ENCODE measurements around the gene POU3F3.

POU3F3 gene

DNA sequence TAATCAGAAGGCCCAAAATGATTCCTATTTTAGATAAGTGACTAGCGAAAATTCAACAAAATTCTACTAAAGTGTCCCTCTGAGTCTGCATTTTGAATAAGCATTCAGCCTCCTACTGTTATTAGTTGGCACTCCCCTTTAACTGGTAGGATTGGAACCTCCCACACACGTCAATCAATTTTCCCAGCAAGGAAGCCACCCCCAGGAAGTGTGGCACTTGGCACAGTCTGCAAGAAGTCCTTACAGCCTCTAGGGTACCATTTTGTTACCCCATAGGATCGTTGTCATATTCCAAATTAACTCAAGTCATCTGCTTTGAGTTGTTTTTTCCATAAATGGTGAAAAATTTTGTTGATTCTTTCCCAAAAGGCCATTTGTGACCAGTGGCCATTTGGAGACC lies 33.8 kb upstream of the POU3F3 start:
- TF ChIP-seq, protein P1, sequence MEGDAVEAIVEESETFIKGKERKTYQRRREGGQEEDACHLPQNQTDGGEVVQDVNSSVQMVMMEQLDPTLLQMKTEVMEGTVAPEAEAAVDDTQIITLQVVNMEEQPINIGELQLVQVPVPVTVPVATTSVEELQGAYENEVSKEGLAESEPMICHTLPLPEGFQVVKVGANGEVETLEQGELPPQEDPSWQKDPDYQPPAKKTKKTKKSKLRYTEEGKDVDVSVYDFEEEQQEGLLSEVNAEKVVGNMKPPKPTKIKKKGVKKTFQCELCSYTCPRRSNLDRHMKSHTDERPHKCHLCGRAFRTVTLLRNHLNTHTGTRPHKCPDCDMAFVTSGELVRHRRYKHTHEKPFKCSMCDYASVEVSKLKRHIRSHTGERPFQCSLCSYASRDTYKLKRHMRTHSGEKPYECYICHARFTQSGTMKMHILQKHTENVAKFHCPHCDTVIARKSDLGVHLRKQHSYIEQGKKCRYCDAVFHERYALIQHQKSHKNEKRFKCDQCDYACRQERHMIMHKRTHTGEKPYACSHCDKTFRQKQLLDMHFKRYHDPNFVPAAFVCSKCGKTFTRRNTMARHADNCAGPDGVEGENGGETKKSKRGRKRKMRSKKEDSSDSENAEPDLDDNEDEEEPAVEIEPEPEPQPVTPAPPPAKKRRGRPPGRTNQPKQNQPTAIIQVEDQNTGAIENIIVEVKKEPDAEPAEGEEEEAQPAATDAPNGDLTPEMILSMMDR (IDR thresholded peaks at IDR 0.05; ENCODE audit: low read depth, low read length), result no peak
- TF ChIP-seq, protein P2, sequence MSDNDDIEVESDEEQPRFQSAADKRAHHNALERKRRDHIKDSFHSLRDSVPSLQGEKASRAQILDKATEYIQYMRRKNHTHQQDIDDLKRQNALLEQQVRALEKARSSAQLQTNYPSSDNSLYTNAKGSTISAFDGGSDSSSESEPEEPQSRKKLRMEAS (IDR thresholded peaks at IDR 0.05; ENCODE audit: low read depth, low read length), result no peak
- TF ChIP-seq POLR2A (IDR thresholded peaks at IDR 0.05; ENCODE audit: extremely low read depth, insufficient read length) (no peak), MYC (IDR thresholded peaks at IDR 0.05; ENCODE audit: low read depth, low read length) (no peak)
- no peak for DNase-seq (ENCODE audit: low read depth)
- no peak overlapping the region for H3K4me3 ChIP-seq (ENCODE audit: low read depth, low read length)

DNA sequence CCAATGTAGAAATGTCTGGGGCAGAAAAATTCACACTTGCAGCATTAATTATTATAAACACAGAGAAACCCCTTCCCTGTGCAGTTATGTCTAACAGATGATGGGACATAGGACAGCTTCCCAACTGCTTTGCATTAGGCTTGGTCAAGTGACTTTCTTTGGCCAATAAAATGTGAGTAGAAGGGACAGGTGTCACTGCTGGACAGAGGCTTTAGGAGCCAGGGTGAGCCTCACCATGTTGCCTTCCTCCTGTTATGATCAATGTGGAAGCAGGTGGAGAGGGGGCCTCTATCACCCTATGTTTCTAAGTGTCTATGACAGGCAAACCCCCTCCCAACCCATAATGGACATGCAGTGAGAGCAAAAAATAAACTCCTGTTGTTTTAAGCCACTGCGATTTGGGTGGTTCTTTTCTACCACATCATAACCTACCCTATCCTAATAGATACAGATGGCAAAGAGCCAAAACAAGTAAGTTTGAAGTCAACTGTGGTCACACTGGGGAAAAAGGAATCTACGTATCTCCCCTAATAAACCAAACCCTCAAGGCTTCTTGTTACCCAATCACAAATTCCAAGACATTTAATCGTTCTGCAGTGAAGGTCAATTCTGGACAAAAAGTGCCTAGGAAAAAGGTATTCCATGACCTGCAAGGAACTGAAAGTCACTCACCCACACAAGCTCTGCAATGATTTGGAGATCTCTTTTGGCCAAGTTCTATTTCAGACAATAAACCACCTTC lies 28.6 kb upstream of the POU3F3 start:
- TF ChIP-seq, protein P1 (IDR thresholded peaks at IDR 0.05; ENCODE audit: low read depth, low read length), result no peak
- TF ChIP-seq, protein P2 (IDR thresholded peaks at IDR 0.05; ENCODE audit: low read depth, low read length), result no peak
- TF ChIP-seq MYC (IDR thresholded peaks at IDR 0.05; ENCODE audit: low read depth, low read length), result no peak
- TF ChIP-seq POLR2A (IDR thresholded peaks at IDR 0.05; ENCODE audit: extremely low read depth, insufficient read length), result no peak
- DNase-seq (ENCODE audit: low read depth), result no peak
- no peak overlapping the region for H3K4me3 ChIP-seq (ENCODE audit: low read depth, low read length)

DNA sequence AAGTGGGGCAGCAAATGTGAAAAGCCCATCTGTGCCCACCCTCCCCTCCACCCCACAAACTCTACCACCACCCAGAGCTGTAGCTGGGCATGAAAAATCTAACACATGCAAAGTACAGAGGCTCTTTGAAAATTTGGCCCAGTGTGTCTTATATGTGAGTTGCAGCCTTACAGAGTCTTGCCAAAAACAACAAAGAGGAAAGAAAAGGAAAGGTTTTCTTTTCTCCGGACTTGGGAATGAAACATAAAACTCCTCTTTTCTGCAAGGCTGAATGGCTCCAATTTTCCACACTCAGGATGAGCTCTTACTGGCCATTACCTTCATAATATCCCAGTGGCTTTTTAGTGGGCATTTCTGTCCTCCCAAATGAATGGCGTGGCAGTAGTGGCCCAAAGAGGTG lies 27.9 kb upstream of the POU3F3 start:
- no peak for DNase-seq (ENCODE audit: low read depth)
- H3K4me3 ChIP-seq (ENCODE audit: low read depth, low read length), result no peak overlapping the region
- TF ChIP-seq MYC (IDR thresholded peaks at IDR 0.05; ENCODE audit: low read depth, low read length), result no peak
- no peak for TF ChIP-seq POLR2A (IDR thresholded peaks at IDR 0.05; ENCODE audit: extremely low read depth, insufficient read length)
- TF ChIP-seq, protein P1 (IDR thresholded peaks at IDR 0.05; ENCODE audit: low read depth, low read length), result no peak
- TF ChIP-seq, protein P2 (IDR thresholded peaks at IDR 0.05; ENCODE audit: low read depth, low read length), result no peak

DNA sequence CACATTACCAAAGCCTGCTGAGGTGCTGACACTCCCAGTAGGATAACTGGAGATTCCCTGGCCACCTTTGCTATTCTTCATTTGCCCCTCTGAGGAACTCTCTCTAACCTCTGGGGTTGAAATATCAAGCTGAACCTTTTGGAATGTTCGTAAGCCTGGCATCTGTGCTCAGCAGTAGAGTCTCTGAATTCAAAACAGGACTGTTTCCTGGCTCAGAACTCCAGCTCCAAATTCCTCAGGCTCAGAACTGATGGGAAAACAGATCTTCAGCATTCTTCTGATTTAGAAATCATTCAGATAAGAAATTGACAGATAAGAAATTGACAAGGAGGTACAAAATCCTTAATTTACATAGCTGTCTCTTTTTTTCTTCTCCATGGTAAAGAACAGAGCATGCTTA lies 22.2 kb upstream of the POU3F3 start:
- H3K4me3 ChIP-seq (ENCODE audit: low read depth, low read length), result no peak overlapping the region
- DNase-seq (ENCODE audit: low read depth), result no peak
- TF ChIP-seq POLR2A (IDR thresholded peaks at IDR 0.05; ENCODE audit: extremely low read depth, insufficient read length), result no peak
- TF ChIP-seq, protein P2 (IDR thresholded peaks at IDR 0.05; ENCODE audit: low read depth, low read length), result no peak
- no peak for TF ChIP-seq MYC (IDR thresholded peaks at IDR 0.05; ENCODE audit: low read depth, low read length)
- TF ChIP-seq, protein P1 (IDR thresholded peaks at IDR 0.05; ENCODE audit: low read depth, low read length), result no peak

DNA sequence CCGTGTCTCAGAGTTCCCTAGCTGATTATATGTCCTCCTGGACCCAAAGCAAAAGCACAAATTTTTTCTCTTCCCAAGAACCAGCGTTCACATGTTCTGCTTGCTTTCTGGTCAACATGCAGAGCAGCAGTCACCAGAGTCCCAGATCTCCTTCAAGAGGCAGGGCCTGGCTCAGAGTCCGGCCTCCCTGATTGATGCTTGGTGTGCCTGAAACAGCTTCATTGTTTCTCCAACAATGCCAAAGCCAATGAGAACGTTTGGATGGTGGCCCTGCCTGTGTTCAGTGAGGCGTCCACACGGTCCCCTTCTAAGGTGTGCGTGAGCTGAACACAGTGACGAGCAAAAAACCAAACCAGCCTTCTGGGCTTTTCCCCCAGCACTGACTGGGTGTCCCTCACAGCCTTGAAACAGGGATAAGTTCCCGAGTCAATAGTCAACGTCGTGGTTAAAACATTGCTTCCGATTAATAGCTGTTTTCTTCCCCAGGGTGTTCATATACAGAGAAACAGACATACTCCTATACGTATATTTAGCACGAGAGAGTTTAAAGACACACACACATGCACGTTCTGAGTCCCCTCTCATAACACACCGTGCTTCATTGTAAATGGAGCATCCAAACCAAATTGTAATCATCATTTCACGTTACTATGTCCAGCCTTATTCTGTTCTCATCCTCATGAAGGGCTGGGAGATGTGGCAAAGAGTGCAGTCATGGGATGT lies 19.3 kb upstream of the POU3F3 start:
- DNase-seq (ENCODE audit: low read depth), result no peak
- TF ChIP-seq, protein P2 (IDR thresholded peaks at IDR 0.05; ENCODE audit: low read depth, low read length), result no peak
- TF ChIP-seq, protein P1 (IDR thresholded peaks at IDR 0.05; ENCODE audit: low read depth, low read length), result no peak
- no peak for TF ChIP-seq MYC (IDR thresholded peaks at IDR 0.05; ENCODE audit: low read depth, low read length)
- no peak for TF ChIP-seq POLR2A (IDR thresholded peaks at IDR 0.05; ENCODE audit: extremely low read depth, insufficient read length)
- H3K4me3 ChIP-seq (ENCODE audit: low read depth, low read length), result no peak overlapping the region
